ENCODE data around the gene PRG3.

Gene PRG3

GRCh38 chr11:57392763-57393105 is 11.8 kb upstream of the PRG3 start:
- H3K27me3 ChIP-seq (ENCODE audit: insufficient read depth, low read length, poor library complexity, severe bottlenecking): no peaks in the 10 kb centered on the region
- no peak overlapping the region for H3K9ac ChIP-seq (ENCODE audit: low read depth, low read length, poor library complexity, severe bottlenecking)
- no peak overlapping the region for H3K4me3 ChIP-seq (ENCODE audit: low read length, poor library complexity, severe bottlenecking)
- no peak overlapping the region for H2AFZ ChIP-seq (ENCODE audit: low read length)
- no peaks in the 10 kb centered on the region for H4K20me1 ChIP-seq (ENCODE audit: insufficient read depth, low read length, poor library complexity, severe bottlenecking)
- H3K9me2 ChIP-seq (replicated peaks; ENCODE audit: low read depth, low read length): no peaks in the 10 kb centered on the region
- TF ChIP-seq CTCF (conservative IDR thresholded peaks at IDR 0.05; ENCODE audit: low read length) (no peak), EZH2phosphoT487 (IDR thresholded peaks at IDR 0.05; ENCODE audit: borderline replicate concordance) (no peak)
- no peaks in the 10 kb centered on the region for H3F3A ChIP-seq (ENCODE audit: low read depth)
- H3K9me3 ChIP-seq (ENCODE audit: insufficient read depth, low read depth, low read length): no peaks in the 10 kb centered on the region
- H3K4me2 ChIP-seq (ENCODE audit: low read depth, low read length, poor library complexity, severe bottlenecking): no peak overlapping the region
- H3K79me2 ChIP-seq (ENCODE audit: insufficient read depth, low read length): no peaks in the 10 kb centered on the region
- H3K36me3 ChIP-seq (ENCODE audit: insufficient read depth, low read length): no peaks in the 10 kb centered on the region
- peaks cover 21% of the 10 kb centered on the region for H3K4me1 ChIP-seq (ENCODE audit: insufficient read depth, low read length, poor library complexity, severe bottlenecking)

- H3K9me2 ChIP-seq (replicated peaks; ENCODE audit: low read depth, low read length): no peaks in the 10 kb centered on the region
- H3K27me3 ChIP-seq (ENCODE audit: insufficient read depth, low read length, poor library complexity, severe bottlenecking): no peaks in the 10 kb centered on the region
- no peak overlapping the region for H3K9ac ChIP-seq (ENCODE audit: low read depth, low read length, poor library complexity, severe bottlenecking)
- peaks cover 18% of the 10 kb centered on the region for H3K4me1 ChIP-seq (ENCODE audit: insufficient read depth, low read length, poor library complexity, severe bottlenecking)
- H3F3A ChIP-seq (ENCODE audit: low read depth): no peaks in the 10 kb centered on the region
- no peak overlapping the region for H3K4me3 ChIP-seq (ENCODE audit: low read length, poor library complexity, severe bottlenecking)
- H2AFZ ChIP-seq (ENCODE audit: low read length): no peak overlapping the region
- H3K36me3 ChIP-seq (ENCODE audit: insufficient read depth, low read length): no peaks in the 10 kb centered on the region
- TF ChIP-seq EZH2phosphoT487 (IDR thresholded peaks at IDR 0.05; ENCODE audit: borderline replicate concordance): no peak
- TF ChIP-seq CTCF (conservative IDR thresholded peaks at IDR 0.05; ENCODE audit: low read length): no peak
- H3K79me2 ChIP-seq (ENCODE audit: insufficient read depth, low read length): no peaks in the 10 kb centered on the region
- no peak overlapping the region for H3K4me2 ChIP-seq (ENCODE audit: low read depth, low read length, poor library complexity, severe bottlenecking)
- H4K20me1 ChIP-seq (ENCODE audit: insufficient read depth, low read length, poor library complexity, severe bottlenecking): no peaks in the 10 kb centered on the region
- no peaks in the 10 kb centered on the region for H3K9me3 ChIP-seq (ENCODE audit: insufficient read depth, low read depth, low read length)
Measured at GRCh38 chr11:57392066-57392762, 11.3 kb upstream of the PRG3 start.

GRCh38 chr11:57391539-57391938 is 10.6 kb upstream of the PRG3 start:
- Histone ChIP-seq H2AFZ (ENCODE audit: low read length) (no peak overlapping the region), H3K9me3 (ENCODE audit: insufficient read depth, low read depth, low read length) (no peaks in the 10 kb centered on the region), H3F3A (ENCODE audit: low read depth) (no peaks in the 10 kb centered on the region), H3K36me3 (ENCODE audit: insufficient read depth, low read length) (no peaks in the 10 kb centered on the region), H3K9me2 (replicated peaks; ENCODE audit: low read depth, low read length) (no peaks in the 10 kb centered on the region), H3K27me3 (ENCODE audit: insufficient read depth, low read length, poor library complexity, severe bottlenecking) (no peaks in the 10 kb centered on the region), H3K9ac (ENCODE audit: low read depth, low read length, poor library complexity, severe bottlenecking) (no peak overlapping the region), H3K4me2 (ENCODE audit: low read depth, low read length, poor library complexity, severe bottlenecking) (no peak overlapping the region), H3K4me1 (ENCODE audit: insufficient read depth, low read length, poor library complexity, severe bottlenecking) (peaks cover 15% of the 10 kb centered on the region), H3K4me3 (ENCODE audit: low read length, poor library complexity, severe bottlenecking) (no peak overlapping the region), H3K79me2 (ENCODE audit: insufficient read depth, low read length) (no peaks in the 10 kb centered on the region), H4K20me1 (ENCODE audit: insufficient read depth, low read length, poor library complexity, severe bottlenecking) (no peaks in the 10 kb centered on the region)
- no peak for TF ChIP-seq CTCF (conservative IDR thresholded peaks at IDR 0.05; ENCODE audit: low read length)
- no peak for TF ChIP-seq EZH2phosphoT487 (IDR thresholded peaks at IDR 0.05; ENCODE audit: borderline replicate concordance)
